ENCODE results near the gene DCUN1D5. TPM values are rescaled to one million over a fixed set of nuclear protein-coding genes. Genes with fewer than 3 reads are reported as not detected.

DCUN1D5 gene
- total RNA-seq, 1 donor from 2014 or later = 35.8 TPM

GRCh38 chr11:103051151-103051801 lies 40.7 kb downstream of the DCUN1D5 start:
- peaks cover 19% of the 10 kb centered on the region for H3K4me1 Mint-ChIP-seq (ENCODE audit: low read depth)
- DNase-seq (ENCODE audit: low spot score) = no peak

DNA sequence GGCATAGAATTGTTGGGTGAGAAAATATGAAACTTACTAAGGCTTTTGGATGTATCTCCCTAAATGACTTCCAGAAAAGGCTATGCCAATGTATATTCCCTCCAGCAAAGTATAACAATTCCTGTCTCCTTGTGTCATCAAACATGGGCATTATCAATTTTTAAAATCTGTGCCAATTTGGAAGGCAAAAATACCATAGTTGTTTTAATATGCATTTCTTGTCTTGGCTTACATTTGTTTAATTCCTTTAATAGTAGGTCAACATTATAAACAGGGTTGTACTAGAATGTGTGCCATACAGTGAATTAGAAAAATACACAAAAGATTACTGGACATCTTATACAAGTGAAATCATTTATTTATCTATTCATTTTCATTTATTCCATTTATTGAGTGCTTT lies 41.6 kb downstream of the DCUN1D5 start:
- peaks cover 19% of the 10 kb centered on the region for H3K4me1 Mint-ChIP-seq (ENCODE audit: low read depth)
- no peaks in the 10 kb centered on the region for H3K36me3 Mint-ChIP-seq (ENCODE audit: low read depth)
- H3K9me3 Mint-ChIP-seq (ENCODE audit: low read depth) = no peaks in the 10 kb centered on the region
- no peak overlapping the region for H3K4me3 Mint-ChIP-seq (ENCODE audit: unreplicated experiment)
- DNase-seq (ENCODE audit: low spot score) = no peak
- H3K27ac Mint-ChIP-seq (ENCODE audit: unreplicated experiment) = no peak overlapping the region
- H3K27me3 Mint-ChIP-seq (ENCODE audit: low read depth) = no peaks in the 10 kb centered on the region
- TF ChIP-seq, protein P1, sequence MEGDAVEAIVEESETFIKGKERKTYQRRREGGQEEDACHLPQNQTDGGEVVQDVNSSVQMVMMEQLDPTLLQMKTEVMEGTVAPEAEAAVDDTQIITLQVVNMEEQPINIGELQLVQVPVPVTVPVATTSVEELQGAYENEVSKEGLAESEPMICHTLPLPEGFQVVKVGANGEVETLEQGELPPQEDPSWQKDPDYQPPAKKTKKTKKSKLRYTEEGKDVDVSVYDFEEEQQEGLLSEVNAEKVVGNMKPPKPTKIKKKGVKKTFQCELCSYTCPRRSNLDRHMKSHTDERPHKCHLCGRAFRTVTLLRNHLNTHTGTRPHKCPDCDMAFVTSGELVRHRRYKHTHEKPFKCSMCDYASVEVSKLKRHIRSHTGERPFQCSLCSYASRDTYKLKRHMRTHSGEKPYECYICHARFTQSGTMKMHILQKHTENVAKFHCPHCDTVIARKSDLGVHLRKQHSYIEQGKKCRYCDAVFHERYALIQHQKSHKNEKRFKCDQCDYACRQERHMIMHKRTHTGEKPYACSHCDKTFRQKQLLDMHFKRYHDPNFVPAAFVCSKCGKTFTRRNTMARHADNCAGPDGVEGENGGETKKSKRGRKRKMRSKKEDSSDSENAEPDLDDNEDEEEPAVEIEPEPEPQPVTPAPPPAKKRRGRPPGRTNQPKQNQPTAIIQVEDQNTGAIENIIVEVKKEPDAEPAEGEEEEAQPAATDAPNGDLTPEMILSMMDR (IDR thresholded peaks at IDR 0.05) = no peak

More at GRCh38 chr11:103051151-103051801, 40.7 kb downstream of the DCUN1D5 start:
- Mint-ChIP-seq H3K9me3 (ENCODE audit: low read depth) (no peaks in the 10 kb centered on the region), H3K36me3 (ENCODE audit: low read depth) (no peaks in the 10 kb centered on the region), H3K4me3 (ENCODE audit: unreplicated experiment) (no peak overlapping the region), H3K27me3 (ENCODE audit: low read depth) (no peaks in the 10 kb centered on the region), H3K27ac (ENCODE audit: unreplicated experiment) (no peak overlapping the region)
- TF ChIP-seq, protein P1 (IDR thresholded peaks at IDR 0.05) = no peak

DNA sequence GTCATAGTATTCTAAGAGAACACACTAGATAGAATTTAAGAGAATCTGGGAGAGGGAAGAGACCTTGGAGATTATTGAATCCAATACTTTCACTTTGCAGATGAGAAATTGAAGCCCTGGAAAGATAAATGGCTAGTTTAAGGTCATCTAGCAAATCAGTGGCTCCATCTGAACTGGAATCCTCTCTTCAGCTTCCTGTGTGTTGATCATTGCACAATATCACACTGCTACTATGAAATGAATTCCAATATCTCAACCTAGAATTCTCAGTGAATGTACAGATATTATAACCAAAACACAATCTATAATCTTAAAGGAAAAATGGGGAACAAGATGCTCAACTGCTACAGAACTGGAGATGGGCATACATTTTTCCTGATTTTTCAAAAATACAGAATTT lies 44.1 kb downstream of the DCUN1D5 start:
- H3K4me1 Mint-ChIP-seq (ENCODE audit: low read depth) = peaks cover 19% of the 10 kb centered on the region
- no peak overlapping the region for H3K4me3 Mint-ChIP-seq (ENCODE audit: unreplicated experiment)
- no peaks in the 10 kb centered on the region for H3K36me3 Mint-ChIP-seq (ENCODE audit: low read depth)
- no peak overlapping the region for H3K27ac Mint-ChIP-seq (ENCODE audit: unreplicated experiment)
- TF ChIP-seq, protein P1 (IDR thresholded peaks at IDR 0.05) = no peak
- no peak for DNase-seq (ENCODE audit: low spot score)
- H3K27me3 Mint-ChIP-seq (ENCODE audit: low read depth) = no peaks in the 10 kb centered on the region
- no peaks in the 10 kb centered on the region for H3K9me3 Mint-ChIP-seq (ENCODE audit: low read depth)

DNA sequence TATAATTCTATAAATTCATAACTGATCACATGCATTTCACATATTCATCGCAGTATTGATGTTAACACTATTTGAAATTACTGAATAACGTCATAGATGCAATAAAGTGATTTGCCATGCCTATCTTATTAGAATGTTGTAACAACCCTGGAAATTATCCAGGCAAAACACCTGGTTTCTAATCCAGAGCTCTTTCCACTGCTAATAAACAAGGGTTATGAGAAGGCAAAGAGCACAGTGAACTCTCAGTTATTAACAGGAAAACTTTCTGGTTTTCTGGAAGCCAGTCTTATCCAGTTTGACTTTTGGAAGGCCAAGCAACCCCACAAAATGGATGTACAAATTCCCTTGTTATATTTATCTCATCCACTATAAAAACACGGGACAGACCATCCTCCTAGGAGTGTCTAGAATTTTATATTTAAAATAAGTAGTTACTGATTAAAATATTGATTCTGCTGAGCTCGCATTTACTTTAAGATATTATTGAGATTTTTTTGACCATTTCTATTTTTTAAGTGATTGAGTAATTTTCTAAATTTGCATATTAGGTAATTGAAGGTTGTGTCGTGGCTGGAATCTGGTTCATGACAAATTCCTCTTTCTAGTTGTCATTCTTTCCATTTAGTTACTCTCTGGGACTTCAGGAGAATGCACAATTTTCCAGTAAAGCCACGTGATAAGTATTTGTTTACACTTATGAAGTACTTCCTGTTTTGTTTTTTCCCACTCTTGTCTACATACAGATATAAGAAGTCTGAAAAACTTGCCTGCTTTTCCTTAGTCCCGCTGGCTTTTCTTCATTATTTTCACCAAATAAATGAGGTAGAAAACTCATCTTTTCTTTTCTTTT lies 47.9 kb downstream of the DCUN1D5 start:
- no peaks in the 10 kb centered on the region for H3K27me3 Mint-ChIP-seq (ENCODE audit: low read depth)
- no peaks in the 10 kb centered on the region for H3K36me3 Mint-ChIP-seq (ENCODE audit: low read depth)
- H3K9me3 Mint-ChIP-seq (ENCODE audit: low read depth) = no peaks in the 10 kb centered on the region
- TF ChIP-seq, protein P1 (IDR thresholded peaks at IDR 0.05) = no peak
- H3K4me3 Mint-ChIP-seq (ENCODE audit: unreplicated experiment) = no peak overlapping the region
- no peaks in the 10 kb centered on the region for H3K4me1 Mint-ChIP-seq (ENCODE audit: low read depth)
- H3K27ac Mint-ChIP-seq (ENCODE audit: unreplicated experiment) = no peak overlapping the region
- no peak for DNase-seq (ENCODE audit: low spot score)

DNA sequence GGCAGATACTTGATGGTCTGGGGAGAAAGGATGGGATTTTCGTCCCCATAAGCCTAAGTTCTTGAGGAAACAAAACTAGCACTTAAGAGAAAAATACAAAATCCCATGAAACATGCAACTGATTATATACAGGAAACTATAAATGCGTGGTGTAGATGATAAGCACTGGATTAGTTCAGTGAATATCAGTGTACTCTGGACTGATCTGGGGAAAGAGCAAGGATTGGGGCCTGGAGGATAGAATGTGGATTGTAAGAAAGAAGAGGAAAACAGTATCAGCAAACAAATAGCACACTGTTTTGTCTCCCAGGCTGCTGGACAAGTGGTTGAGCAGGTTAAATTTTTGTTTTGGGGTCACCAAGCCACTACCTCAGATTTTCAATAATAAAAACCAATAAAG lies 49.8 kb downstream of the DCUN1D5 start:
- no peaks in the 10 kb centered on the region for H3K36me3 Mint-ChIP-seq (ENCODE audit: low read depth)
- no peaks in the 10 kb centered on the region for H3K4me1 Mint-ChIP-seq (ENCODE audit: low read depth)
- H3K9me3 Mint-ChIP-seq (ENCODE audit: low read depth) = no peaks in the 10 kb centered on the region
- H3K27me3 Mint-ChIP-seq (ENCODE audit: low read depth) = no peaks in the 10 kb centered on the region
- H3K4me3 Mint-ChIP-seq (ENCODE audit: unreplicated experiment) = no peak overlapping the region
- H3K27ac Mint-ChIP-seq (ENCODE audit: unreplicated experiment) = no peak overlapping the region
- TF ChIP-seq, protein P1 (IDR thresholded peaks at IDR 0.05) = no peak
- DNase-seq (ENCODE audit: low spot score) = no peak
